Activated CD8-positive, alpha-beta T cell treated with anti-CD3 and anti-CD28 coated beads for 36 hours (primary cell): ENCODE results near the gene UQCC3. TPM values are rescaled to one million over a fixed set of nuclear protein-coding genes. Genes with fewer than 3 reads are reported as not detected.

Source experiments
- ATAC-seq: fragments of 200-7000 bp; cut with Tn5 transposase; one replicate; pipeline ENCODE4 v1.10.0; 2021; ENCODE audit warnings: mild to moderate bottlenecking, moderate library complexity
- CTCF ChIA-PET: fragments of 350-600 bp; sonication (Branson Sonifier 250); formaldehyde crosslinking; loops from one replicate; lab custom pipeline; 2021; ENCODE audit warnings: antibody characterized with exemption; lab: Charles Lee
- POLR2A ChIA-PET: fragments of 350-600 bp; sonication (Branson Sonifier 250); formaldehyde crosslinking; loops from one replicate; lab custom pipeline; 2021; ENCODE audit warnings: antibody characterized with exemption; lab: Charles Lee
- DNase-seq: peaks from one replicate; pipeline ENCODE4 v3.0.0-alpha.2; 2020
- H3K27ac Mint-ChIP-seq: one replicate; pipeline ENCODE4 v1.8.0; 2021; ENCODE audit warnings: mild to moderate bottlenecking, mixed read lengths
- H3K27me3 Mint-ChIP-seq: one replicate; pipeline ENCODE4 v1.8.0; 2021; ENCODE audit warnings: mixed read lengths
- H3K36me3 Mint-ChIP-seq: one replicate; pipeline ENCODE4 v1.8.0; 2021; ENCODE audit warnings: low read depth, mixed read lengths
- H3K4me1 Mint-ChIP-seq: one replicate; pipeline ENCODE4 v1.8.0; 2021; ENCODE audit warnings: low read depth, mixed read lengths
- H3K4me3 Mint-ChIP-seq: one replicate; pipeline ENCODE4 v1.8.0; 2021; ENCODE audit warnings: mild to moderate bottlenecking, moderate library complexity, mixed read lengths
- H3K9me3 Mint-ChIP-seq: one replicate; pipeline ENCODE4 v1.8.0; 2021; ENCODE audit warnings: mixed read lengths
- intact Hi-C: fragments of 100-400 bp; cut with micrococcal nuclease; formaldehyde crosslinking; loops from one replicate; pipeline ENCODE4 v1.10.0; 2022
- total RNA-seq, 2 experiments: library from RNA; stranded (reverse); gene quantifications; one replicate each; pipeline ENCODE4 v1.2.3, GENCODE V29; 2021
- TF ChIP-seq, protein P1 (sequence below): fragments of 200-600 bp; IDR thresholded peaks from one replicate; pipeline ENCODE4 v1.8.0; 2022; ENCODE audit warnings: antibody characterized with exemption, mild to moderate bottlenecking

Gene UQCC3
- total RNA-seq, 2 experiments from 2014 or later, result 4.7 TPM

DNA sequence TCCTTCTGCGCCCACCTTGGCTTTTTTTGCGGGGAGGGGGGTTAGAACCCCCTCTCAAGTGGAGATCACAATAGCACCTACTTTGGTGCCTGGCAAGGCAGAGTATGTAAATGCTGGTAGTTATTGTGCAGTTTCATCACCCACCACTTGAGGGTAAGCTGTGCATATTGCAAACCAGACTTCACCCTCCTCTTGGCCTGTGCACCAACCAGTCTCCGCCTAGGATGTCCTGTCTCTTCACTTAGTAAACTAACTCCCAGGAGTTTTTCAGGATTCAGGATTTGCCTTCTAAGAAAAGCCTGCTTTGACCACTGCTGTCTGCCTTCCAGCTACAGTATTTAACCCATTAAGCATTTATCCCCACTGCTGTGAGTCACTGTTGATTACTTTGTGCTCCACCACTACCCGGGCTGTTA, 9.4 kb downstream of the UQCC3 start:
- ChIA-PET CTCF (interaction anchor here (0.7 to 6.5 kb wide), 28 partner anchors 9 to 286 kb away, joined by 3 to 79 read pairs (median 5); partner anchors contain the start of genes BSCL2, C11orf98, CSKMT and GANAB), POLR2A (interaction anchor here (0.8 to 21.7 kb wide), 18 partner anchors 9 to 200 kb away, joined by 3 to 263 read pairs (median 5); partner anchors contain the start of genes C11orf98, CSKMT, GANAB and INTS5)
- Mint-ChIP-seq H3K4me1 (peaks cover 26% of the 10 kb centered on the region), H3K36me3 (peaks cover 22% of the 10 kb centered on the region), H3K27me3 (no peaks in the 10 kb centered on the region), H3K9me3 (no peaks in the 10 kb centered on the region), H3K27ac (peak overlapping the region; percentile 75), H3K4me3 (peak overlapping the region; percentile 16)
- DNase-seq (peak; percentile 66), ATAC-seq (peak; percentile 89)
- TF ChIP-seq, protein P1, sequence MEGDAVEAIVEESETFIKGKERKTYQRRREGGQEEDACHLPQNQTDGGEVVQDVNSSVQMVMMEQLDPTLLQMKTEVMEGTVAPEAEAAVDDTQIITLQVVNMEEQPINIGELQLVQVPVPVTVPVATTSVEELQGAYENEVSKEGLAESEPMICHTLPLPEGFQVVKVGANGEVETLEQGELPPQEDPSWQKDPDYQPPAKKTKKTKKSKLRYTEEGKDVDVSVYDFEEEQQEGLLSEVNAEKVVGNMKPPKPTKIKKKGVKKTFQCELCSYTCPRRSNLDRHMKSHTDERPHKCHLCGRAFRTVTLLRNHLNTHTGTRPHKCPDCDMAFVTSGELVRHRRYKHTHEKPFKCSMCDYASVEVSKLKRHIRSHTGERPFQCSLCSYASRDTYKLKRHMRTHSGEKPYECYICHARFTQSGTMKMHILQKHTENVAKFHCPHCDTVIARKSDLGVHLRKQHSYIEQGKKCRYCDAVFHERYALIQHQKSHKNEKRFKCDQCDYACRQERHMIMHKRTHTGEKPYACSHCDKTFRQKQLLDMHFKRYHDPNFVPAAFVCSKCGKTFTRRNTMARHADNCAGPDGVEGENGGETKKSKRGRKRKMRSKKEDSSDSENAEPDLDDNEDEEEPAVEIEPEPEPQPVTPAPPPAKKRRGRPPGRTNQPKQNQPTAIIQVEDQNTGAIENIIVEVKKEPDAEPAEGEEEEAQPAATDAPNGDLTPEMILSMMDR, result peak; percentile 60
- intact Hi-C loops, result no loop called here

DNA sequence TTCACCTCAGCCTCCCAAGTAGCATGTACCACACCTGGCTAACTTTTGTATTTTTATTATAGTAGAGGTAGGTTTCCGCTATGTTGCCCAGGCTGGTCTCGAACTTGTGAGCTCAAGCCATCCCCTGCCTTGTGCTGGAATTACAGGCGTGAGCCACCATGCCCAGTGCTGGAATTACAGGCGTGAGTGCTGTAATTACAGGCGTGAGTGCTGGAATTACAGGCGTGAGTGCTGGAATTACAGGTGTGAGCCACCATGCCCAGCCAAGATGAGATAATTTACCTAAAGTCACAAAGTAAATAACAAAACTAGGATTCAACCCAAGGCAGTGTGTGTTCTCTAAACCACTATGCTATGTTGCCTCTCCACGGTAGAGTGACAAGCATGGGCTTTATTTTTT, 11.0 kb downstream of the UQCC3 start:
- Mint-ChIP-seq H3K27ac (no peak overlapping the region), H3K4me1 (peaks cover 15% of the 10 kb centered on the region), H3K9me3 (no peaks in the 10 kb centered on the region), H3K4me3 (no peak overlapping the region), H3K27me3 (peaks cover 5% of the 10 kb centered on the region), H3K36me3 (peaks cover 10% of the 10 kb centered on the region)
- TF ChIP-seq, protein P1, result no peak
- ATAC-seq, result no peak
- no peak for DNase-seq
- POLR2A ChIA-PET, result interaction anchor here (2.7 to 21.7 kb wide), 2 partner anchors 26 to 37 kb away, joined by 13 to 263 read pairs; partner anchors contain the start of gene GANAB
- intact Hi-C loops, result no loop called here
- CTCF ChIA-PET, result interaction anchor here (6.5 kb wide), 1 partner anchor 10 kb away, joined by 79 read pairs; the partner anchor contains the start of gene LRRN4CL

DNA sequence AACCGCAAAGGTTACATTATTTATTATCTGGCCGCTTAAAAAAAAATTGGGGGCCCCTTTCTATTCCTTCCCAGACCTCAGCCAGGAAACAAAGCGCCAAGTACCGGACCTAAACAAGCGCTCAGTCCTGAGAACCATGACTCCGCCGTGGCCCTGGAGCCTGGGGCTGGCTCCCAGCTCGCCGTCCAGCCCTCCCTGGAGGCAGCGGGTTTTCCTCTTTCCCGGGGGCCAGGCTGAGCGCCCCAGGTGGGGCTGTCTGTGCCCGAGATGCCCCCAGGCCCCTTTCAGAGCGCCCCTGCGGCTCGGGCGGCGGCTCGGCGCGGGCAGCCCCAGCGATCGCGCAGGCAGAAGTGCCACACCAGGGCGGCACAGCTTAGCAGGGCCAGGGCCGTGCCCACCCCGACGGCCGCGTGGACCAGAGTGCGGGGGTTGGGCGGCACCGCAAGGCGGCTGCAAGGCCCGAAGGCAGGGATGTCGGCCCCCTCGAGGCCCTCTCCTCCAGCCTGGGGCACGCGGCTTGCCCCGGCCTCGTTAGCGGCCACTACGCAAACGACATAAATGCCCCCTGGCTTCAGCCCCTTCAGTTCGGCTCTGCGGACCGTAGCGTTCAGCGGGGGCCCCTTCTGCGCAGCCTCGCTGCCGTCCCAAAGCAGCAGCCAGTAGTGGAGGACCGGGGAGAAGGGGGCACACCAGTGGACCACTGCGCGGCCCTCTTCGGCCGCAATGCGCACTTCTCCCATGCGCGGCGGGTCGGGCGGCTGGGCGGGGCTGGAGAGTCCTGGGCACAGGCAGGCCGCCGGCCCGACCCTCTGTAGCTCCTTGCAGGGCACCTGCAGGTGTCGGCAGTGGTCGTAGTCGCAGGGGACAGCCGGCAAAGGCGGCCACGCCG, 16.3 kb downstream of the UQCC3 start:
- intact Hi-C loops, result no loop called here
- H3K27me3 Mint-ChIP-seq, result peaks cover 11% of the 10 kb centered on the region
- TF ChIP-seq, protein P1, result no peak
- ATAC-seq, result no peak
- H3K36me3 Mint-ChIP-seq, result peaks cover 18% of the 10 kb centered on the region
- ChIA-PET CTCF (interaction anchor here (1.0 to 1.4 kb wide), 4 partner anchors 11 to 293 kb away, joined by 3 to 4 read pairs (median 4); partner anchors contain the start of gene UQCC3), POLR2A (interaction anchor here (0.5 to 1.8 kb wide), 5 partner anchors 12 to 129 kb away, joined by 3 to 8 read pairs (median 3); partner anchors contain the start of genes C11orf98, CSKMT and HNRNPUL2)
- no peak for DNase-seq
- H3K4me1 Mint-ChIP-seq, result no peaks in the 10 kb centered on the region
- no peak overlapping the region for H3K27ac Mint-ChIP-seq
- no peaks in the 10 kb centered on the region for H3K9me3 Mint-ChIP-seq
- H3K4me3 Mint-ChIP-seq, result no peak overlapping the region

DNA sequence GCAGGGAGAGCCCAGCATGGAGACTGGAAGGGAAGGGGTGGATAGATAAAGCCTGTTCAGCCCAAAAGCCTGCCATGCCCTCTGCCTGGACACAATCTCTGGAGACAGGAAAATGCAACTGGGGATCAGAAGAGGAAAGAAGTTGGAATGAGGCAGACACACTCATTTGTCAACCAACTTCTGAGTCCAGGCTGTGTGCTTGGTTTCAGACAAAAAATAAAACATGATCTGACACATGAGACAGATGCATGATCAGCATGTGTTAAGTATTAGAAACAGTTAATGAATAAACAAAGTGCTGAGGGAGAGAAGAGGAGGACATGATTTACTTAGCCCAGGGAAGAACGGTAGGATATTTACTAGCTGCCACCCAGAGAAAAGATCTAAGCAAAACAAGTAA, 17.0 kb downstream of the UQCC3 start:
- ATAC-seq (no peak), DNase-seq (no peak)
- H3K4me1 Mint-ChIP-seq, result no peaks in the 10 kb centered on the region
- ChIA-PET POLR2A (interaction anchor here (1.5 to 1.8 kb wide), 2 partner anchors 13 to 24 kb away, joined by 3 to 8 read pairs; partner anchors contain the start of genes C11orf98 and CSKMT), CTCF (interaction anchor here (1.0 to 1.4 kb wide), 4 partner anchors 12 to 294 kb away, joined by 3 to 4 read pairs (median 4); partner anchors contain the start of gene UQCC3)
- H3K27me3 Mint-ChIP-seq, result peaks cover 11% of the 10 kb centered on the region
- no peaks in the 10 kb centered on the region for H3K9me3 Mint-ChIP-seq
- peaks cover 20% of the 10 kb centered on the region for H3K36me3 Mint-ChIP-seq
- TF ChIP-seq, protein P1, result no peak
- no peak overlapping the region for H3K4me3 Mint-ChIP-seq
- no peak overlapping the region for H3K27ac Mint-ChIP-seq
- intact Hi-C loops, result no loop called here
